A549 (cell line): ENCODE results near the gene VAV3. TPM values are rescaled to one million over a fixed set of nuclear protein-coding genes. Genes with fewer than 3 reads are reported as not detected.

Experiments
- ATAC-seq, 2 experiments: fragments of 200-7000 bp in 1 of 2; fragments of >200 bp in 1 of 2; cut with Nextera tagmentation in 1 of 2; cut with Tn5 transposase in 1 of 2; 3 replicates each; pipeline versions ENCODE4 v1.8.0 to v1.9.1; 2018 to 2020; ENCODE audit warnings: mild to moderate bottlenecking in 1 of 2, moderate library complexity in 1 of 2
- CTCF ChIA-PET: fragments of 300-600 bp; sonication (Branson Sonifier 250); formaldehyde crosslinking; extraction: SDS; loops from one replicate; lab custom pipeline; 2021; ENCODE audit warnings: antibody characterized with exemption, inconsistent platforms; lab: Yijun Ruan, JAX
- POLR2A ChIA-PET: fragments of 350-600 bp; formaldehyde crosslinking; extraction: SDS; loops from one replicate; lab custom pipeline; 2021; ENCODE audit warnings: antibody characterized with exemption, inconsistent platforms; lab: Yijun Ruan, JAX
- DNase-seq, 2 experiments: peaks; one replicate each; pipeline versions ENCODE4 v3.0.0 to v3.0.0-alpha.2; 2011 to 2016; ENCODE audit warnings: low read depth in 1 of 2, low spot score in 1 of 2
- FAIRE-seq: peaks from 2 replicates; lab custom pipeline; 2011; peaks lifted over from hg19 to GRCh38; lab: Jason Lieb, UNC
- H3K27ac ChIP-seq, 2 experiments: fragments of >200 bp; sonication (Bioruptor Twin); formaldehyde crosslinking; 3 replicates each; pipeline ENCODE4 v1.5.1; 2016 to 2017
- H3K4me1 ChIP-seq: fragments of >200 bp; sonication (Bioruptor Twin); formaldehyde crosslinking; 3 replicates; pipeline ENCODE4 v1.6.1; 2016
- H3K4me2 ChIP-seq: fragments of >200 bp; sonication (Bioruptor Twin); formaldehyde crosslinking; 3 replicates; pipeline ENCODE4 v1.6.1; 2016
- H3K4me3 ChIP-seq: fragments of >200 bp; sonication (Bioruptor Twin); formaldehyde crosslinking; 3 replicates; pipeline ENCODE4 v1.5.1; 2016
- H3K9me3 ChIP-seq: fragments of >200 bp; sonication (Bioruptor Twin); formaldehyde crosslinking; 3 replicates; pipeline ENCODE4 v1.6.1; 2016
- BCL3 ChIP-seq: fragments of >200 bp; sonication (Bioruptor Twin); formaldehyde crosslinking; IDR thresholded peaks from 3 replicates; pipeline ENCODE4 v1.6.1; 2016
- BHLHE40 ChIP-seq: IDR thresholded peaks from 2 replicates; pipeline ENCODE4 v1.6.1; 2012; ENCODE audit warnings: low read depth, low read length, inconsistent platforms
- CBX2 ChIP-seq: fragments of 200-600 bp; sonication (generic); IDR thresholded peaks from 2 replicates; pipeline ENCODE4 v1.6.1; 2016; ENCODE audit warnings: low read depth, mild to moderate bottlenecking, borderline replicate concordance
- CHD4 ChIP-seq: fragments of 200-600 bp; sonication (generic); IDR thresholded peaks from 2 replicates; pipeline ENCODE4 v1.6.1; 2016; ENCODE audit warnings: antibody characterized with exemption, mild to moderate bottlenecking, borderline replicate concordance
- EHF ChIP-seq: fragments of 250-450 bp; sonication (Bioruptor Pico); IDR thresholded peaks from 2 replicates; pipeline ENCODE4 v1.5.0; 2020; ENCODE audit warnings: mild to moderate bottlenecking
- EHMT2 ChIP-seq: fragments of 200-600 bp; sonication (generic); IDR thresholded peaks from 2 replicates; pipeline ENCODE4 v1.6.1; 2016; ENCODE audit warnings: antibody characterized with exemption, low read depth, mild to moderate bottlenecking, moderate library complexity
- ELK1 ChIP-seq: fragments of 150-350 bp; IDR thresholded peaks from 2 replicates; pipeline ENCODE4 v1.6.1; 2014; ENCODE audit warnings: low read depth, mild to moderate bottlenecking, low read length
- FOSB ChIP-seq: fragments of 250-450 bp; sonication (Bioruptor Pico); IDR thresholded peaks from 2 replicates; pipeline ENCODE4 v1.5.0; 2020; ENCODE audit warnings: mild to moderate bottlenecking, moderate library complexity
- HES2 ChIP-seq: fragments of >200 bp; sonication (Bioruptor Twin); formaldehyde crosslinking; IDR thresholded peaks from 2 replicates; pipeline ENCODE4 v1.6.1; 2016
- HOXB13 ChIP-seq: fragments of 250-450 bp; sonication (Bioruptor Pico); IDR thresholded peaks from 2 replicates; pipeline ENCODE4 v1.5.0; 2020; ENCODE audit warnings: low read depth, mild to moderate bottlenecking, moderate library complexity
- HOXB5 ChIP-seq: fragments of 250-450 bp; sonication (Bioruptor Pico); IDR thresholded peaks from 2 replicates; pipeline ENCODE4 v1.5.0; 2020; ENCODE audit warnings: mild to moderate bottlenecking, moderate library complexity
- JUN ChIP-seq, 2 experiments: fragments of >200 bp; sonication (Bioruptor Twin); formaldehyde crosslinking; IDR thresholded peaks; 2 replicates in 1 of 2; 3 replicates in 1 of 2; pipeline ENCODE4 v1.6.1; 2016 to 2017
- KDM5A ChIP-seq: fragments of 200-600 bp; sonication (generic); IDR thresholded peaks from 2 replicates; pipeline ENCODE4 v1.6.1; 2016; ENCODE audit warnings: antibody characterized with exemption, mild to moderate bottlenecking
- MAFK ChIP-seq: fragments of 450-650 bp; IDR thresholded peaks from 2 replicates; pipeline ENCODE4 v1.6.1; 2014; ENCODE audit not compliant: partially characterized antibody
- MAX ChIP-seq: IDR thresholded peaks from 2 replicates; pipeline ENCODE4 v1.6.1; 2012
- PBX3 ChIP-seq: IDR thresholded peaks from 2 replicates; pipeline ENCODE4 v1.6.1; 2012
- POLR2A ChIP-seq: IDR thresholded peaks from 2 replicates; pipeline ENCODE4 v1.6.1; 2012; ENCODE audit warnings: mild to moderate bottlenecking, low read length
- RARB ChIP-seq: fragments of 250-450 bp; sonication (Bioruptor Pico); IDR thresholded peaks from 2 replicates; pipeline ENCODE4 v1.8.0; 2021; ENCODE audit warnings: mild to moderate bottlenecking, moderate library complexity
- RCOR1 ChIP-seq: fragments of 150-350 bp; IDR thresholded peaks from 2 replicates; pipeline ENCODE4 v1.6.1; 2014; ENCODE audit warnings: antibody characterized with exemption, low read length, low read depth
- REST ChIP-seq: fragments of 200-600 bp; sonication (generic); IDR thresholded peaks from 2 replicates; pipeline ENCODE4 v1.6.1; 2016; ENCODE audit warnings: antibody characterized with exemption, mild to moderate bottlenecking, moderate library complexity
- RFX5 ChIP-seq: fragments of 450-650 bp; IDR thresholded peaks from 2 replicates; pipeline ENCODE4 v1.7.1; 2014; ENCODE audit warnings: antibody characterized with exemption, mild to moderate bottlenecking, moderate library complexity
- RNF2 ChIP-seq: fragments of 200-600 bp; sonication (generic); IDR thresholded peaks from 2 replicates; pipeline ENCODE4 v1.6.1; 2016; ENCODE audit warnings: low read depth, mild to moderate bottlenecking, antibody characterized with exemption, moderate library complexity, borderline replicate concordance
- SMC3 ChIP-seq: fragments of >200 bp; sonication (Bioruptor Twin); formaldehyde crosslinking; IDR thresholded peaks from 3 replicates; pipeline ENCODE4 v1.6.1; 2018; ENCODE audit warnings: inconsistent platforms
- TFCP2L1 ChIP-seq: fragments of 250-450 bp; sonication (Bioruptor Pico); IDR thresholded peaks from 2 replicates; pipeline ENCODE4 v1.5.0; 2021; ENCODE audit warnings: mild to moderate bottlenecking
- USF2 ChIP-seq: fragments of 450-650 bp; IDR thresholded peaks from 2 replicates; pipeline ENCODE4 v1.6.1; 2014; ENCODE audit warnings: antibody characterized with exemption
- WGBS: methylation state at CpG from one replicate; pipeline ENCODE4 v1.1.6; 2017; ENCODE audit errors: missing lambda C conversion rate; 5-methylcytosine and 5-hydroxymethylcytosine counted together
- polyA plus RNA-seq, 4 experiments: library from polyadenylated mRNA; depleted of rRNA in 3 of 4; stranded (reverse); fragments of >200 nt; fragmentation: RNase III in 1 of 4; extraction: RNeasy Plus Mini Kit Qiagen cat#74134 plus additional on column Dnase treatment in 1 of 4; gene quantifications; 2 replicates in 3 of 4; 3 replicates in 1 of 4; pipeline ENCODE4 v1.2.3, GENCODE V29; 2011 to 2017

Gene VAV3
- polyA plus RNA-seq, 2 of the 4 experiments (the other 2 are of a cell fraction): 12.8 to 22.7 TPM

GRCh38 chr1:107588321-107588720 is 376.7 kb downstream of the VAV3 start:
- Histone ChIP-seq H3K4me1 (0 out of 3 replicates have a peak, but pooled peaks cover 2% of the 10 kb centered on the region), H3K4me2 (no peak overlapping the region), H3K9me3 (no peaks in the 10 kb centered on the region), H3K4me3 (no peak overlapping the region)
- FAIRE-seq (no peak), DNase-seq (no peak)
- WGBS: 90% methylated on average over 1 of the region's 1 CpG
- CTCF ChIA-PET: no interaction called here
- POLR2A ChIA-PET: no interaction called here
- TF ChIP-seq BCL3: no peak
- TF ChIP-seq RNF2: no peak
- no peak for TF ChIP-seq HOXB5 (CRISPR knock-in tag)
- TF ChIP-seq EHMT2: no peak
- TF ChIP-seq RFX5: no peak
- no peak for TF ChIP-seq REST
- no peak for TF ChIP-seq ELK1
- no peak for TF ChIP-seq JUN (IDR thresholded peaks at IDR 0.05)
- TF ChIP-seq HES2: no peak
- no peak for TF ChIP-seq KDM5A
- TF ChIP-seq SMC3: no peak
- TF ChIP-seq HOXB13 (CRISPR knock-in tag): no peak
- TF ChIP-seq MAX: no peak
- TF ChIP-seq CBX2: no peak
- no peak for TF ChIP-seq RCOR1
- TF ChIP-seq FOSB (CRISPR knock-in tag): no peak
- no peak for TF ChIP-seq POLR2A
- TF ChIP-seq, all 56 proteins: peak for 0
- no peak overlapping the region for H3K27ac ChIP-seq
- ATAC-seq: no peak

- ATAC-seq (no peak), FAIRE-seq (no peak), DNase-seq (no peak)
- POLR2A ChIA-PET: no interaction called here
- Histone ChIP-seq H3K9me3 (no peaks in the 10 kb centered on the region), H3K4me3 (no peak overlapping the region), H3K27ac (no peak overlapping the region), H3K4me1 (peaks cover 28% of the 10 kb centered on the region), H3K4me2 (no peak overlapping the region)
- CTCF ChIA-PET: no interaction called here
- WGBS: 81% methylated on average over 3 of the region's 3 CpGs
- TF ChIP-seq FOSB (CRISPR knock-in tag): no peak
- no peak for TF ChIP-seq CBX2
- no peak for TF ChIP-seq CHD4
- no peak for TF ChIP-seq ELK1
- no peak for TF ChIP-seq JUN (IDR thresholded peaks at IDR 0.05)
- TF ChIP-seq EHF (CRISPR knock-in tag): no peak
- TF ChIP-seq MAFK: no peak
- TF ChIP-seq PBX3: no peak
- no peak for TF ChIP-seq TFCP2L1 (CRISPR knock-in tag)
- no peak for TF ChIP-seq RARB (CRISPR knock-in tag)
- no peak for TF ChIP-seq USF2
- TF ChIP-seq BHLHE40: no peak
- no peak for TF ChIP-seq REST
Measured at GRCh38 chr1:107575226-107575625, 389.8 kb downstream of the VAV3 start.
